ENCODE measurements around the gene CEPT1.

- no peak for TF ChIP-seq EZH2 (IDR thresholded peaks at IDR 0.05; ENCODE audit: insufficient read depth, poor library complexity, severe bottlenecking)
- no peak for TF ChIP-seq EZH2phosphoT487 (IDR thresholded peaks at IDR 0.05; ENCODE audit: insufficient read depth, low read depth)
These were observed 8.4 kb downstream of the CEPT1 start for GRCh38 chr1:111148376-111148881.

All from GM23248 (cell line).